Pancreas (tissue), 10 donors: ENCODE results near the gene CCDC150. TPM values are rescaled to one million over a fixed set of nuclear protein-coding genes. Genes with fewer than 3 reads are reported as not detected.

Experiments used
- ATAC-seq, 4 donors: fragments of 200-7000 bp; cut with Tn5 transposase; one replicate each; pipeline versions ENCODE4 v1.8.0 to v1.9.1; 2020; ENCODE audit warnings: mild to moderate bottlenecking in 4 of 4, moderate library complexity in 4 of 4
- DNase-seq, 6 donors: peaks; one replicate each; pipeline ENCODE4 v3.0.0-alpha.2; 2020
- FAIRE-seq: peaks from 2 replicates; lab custom pipeline; 2012; peaks lifted over from hg19 to GRCh38; lab: Jason Lieb, UNC
- H3K27ac ChIP-seq, 4 donors: fragments of 200-600 bp; sonication (generic); 1 replicate in 3 of 4; 2 replicates in 1 of 4; pipeline versions ENCODE4 v1.5.0 to v1.8.0; 2020
- H3K27me3 ChIP-seq, 4 donors: fragments of 200-600 bp; one replicate each; pipeline ENCODE4 v1.8.0; 2021
- H3K36me3 ChIP-seq, 3 donors: fragments of 200-600 bp; sonication (generic) in 1 of 3; one replicate each; pipeline versions ENCODE4 v1.5.0 to v1.8.0; 2020 to 2021
- H3K4me1 ChIP-seq, 3 donors: fragments of 200-600 bp; one replicate each; pipeline ENCODE4 v1.8.0; 2021
- H3K4me3 ChIP-seq, 4 donors: fragments of 200-600 bp; sonication (generic) in 2 of 4; one replicate each; pipeline versions ENCODE4 v1.5.0 to v1.8.0; 2020 to 2021
- H3K9me3 ChIP-seq, 4 donors: fragments of 200-600 bp; one replicate each; pipeline ENCODE4 v1.8.0; 2021
- WGBS, 2 donors: extraction: QIAGEN DNeasy Blood & Tissue Kit; methylation state at CpG; one replicate each; pipeline ENCODE4 v1.1.7; 2013; 5-methylcytosine and 5-hydroxymethylcytosine counted together
- intact Hi-C, 3 donors: fragments of 100-400 bp; cut with DNase I; formaldehyde crosslinking; loops; one replicate each; pipeline versions ENCODE4 v1.11.1 to v1.14.2; 2022
- polyA plus RNA-seq, 2 donors: library from polyadenylated mRNA; stranded (reverse); fragments of 200-250 nt; gene quantifications; one replicate each; pipeline ENCODE4 v1.2.3, GENCODE V29; 2013
- total RNA-seq, 6 donors: library from RNA; stranded (reverse); fragmentation: NEBNext Ultra II Directional in 4 of 6; extraction: Animal tissue kit (Norgen Biotek cat#: 25700) in 4 of 6; gene quantifications; one replicate each; pipeline versions ENCODE4 v1.2.1 to v1.2.4, GENCODE V29; 2021 to 2023
- TF ChIP-seq, protein P1 (sequence below), 4 donors: fragments of 200-600 bp; sonication (generic) in 3 of 4; IDR thresholded peaks; one replicate each; pipeline versions ENCODE4 v1.5.0 to v1.8.0; 2021; ENCODE audit warnings: antibody characterized with exemption in 4 of 4
- donor health status: healthy with polysubstance abuse.
- donor health status: DM: no; HTN: no; CAD: no; lungs with moderate emphysema.
- donor health status: DM: no; HTN: no; CAD: no.
- donor health status: control.
- donor health status: control.
- donor health status: Bipolar disorder and iron deficiency.
- donor health status: DM: yes; HTN: yes; CAD: no.
- donor health status: DM: no; HTN: no; CAD: no.
- donor health status: DM: no; HTN: no; CAD: no.
- donor health status: DM: yes; HTN: yes; CAD: no.

CCDC150 gene
- total and polyA plus RNA-seq, 8 donors = 0.26 to 1.4 (median 0.60) TPM; not detected in 1

- intact Hi-C loops = no loop called here
- ATAC-seq (no peak), FAIRE-seq (no peak), DNase-seq (no peak)
- Histone ChIP-seq H3K9me3 (no peaks in the 10 kb centered on the region), H3K4me3 (no peak overlapping the region), H3K27ac (no peak overlapping the region), H3K36me3 (no peaks in the 10 kb centered on the region), H3K27me3 (no peaks in the 10 kb centered on the region), H3K4me1 (no peaks in the 10 kb centered on the region)
- WGBS, 2 donors = 69 to 85% methylated on average over 1 of the region's 1 CpG
- TF ChIP-seq, protein P1, sequence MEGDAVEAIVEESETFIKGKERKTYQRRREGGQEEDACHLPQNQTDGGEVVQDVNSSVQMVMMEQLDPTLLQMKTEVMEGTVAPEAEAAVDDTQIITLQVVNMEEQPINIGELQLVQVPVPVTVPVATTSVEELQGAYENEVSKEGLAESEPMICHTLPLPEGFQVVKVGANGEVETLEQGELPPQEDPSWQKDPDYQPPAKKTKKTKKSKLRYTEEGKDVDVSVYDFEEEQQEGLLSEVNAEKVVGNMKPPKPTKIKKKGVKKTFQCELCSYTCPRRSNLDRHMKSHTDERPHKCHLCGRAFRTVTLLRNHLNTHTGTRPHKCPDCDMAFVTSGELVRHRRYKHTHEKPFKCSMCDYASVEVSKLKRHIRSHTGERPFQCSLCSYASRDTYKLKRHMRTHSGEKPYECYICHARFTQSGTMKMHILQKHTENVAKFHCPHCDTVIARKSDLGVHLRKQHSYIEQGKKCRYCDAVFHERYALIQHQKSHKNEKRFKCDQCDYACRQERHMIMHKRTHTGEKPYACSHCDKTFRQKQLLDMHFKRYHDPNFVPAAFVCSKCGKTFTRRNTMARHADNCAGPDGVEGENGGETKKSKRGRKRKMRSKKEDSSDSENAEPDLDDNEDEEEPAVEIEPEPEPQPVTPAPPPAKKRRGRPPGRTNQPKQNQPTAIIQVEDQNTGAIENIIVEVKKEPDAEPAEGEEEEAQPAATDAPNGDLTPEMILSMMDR (IDR thresholded peaks at IDR 0.05) = no peak
These were observed 107.9 kb downstream of the CCDC150 start for GRCh38 chr2:196747400-196747799.

DNA sequence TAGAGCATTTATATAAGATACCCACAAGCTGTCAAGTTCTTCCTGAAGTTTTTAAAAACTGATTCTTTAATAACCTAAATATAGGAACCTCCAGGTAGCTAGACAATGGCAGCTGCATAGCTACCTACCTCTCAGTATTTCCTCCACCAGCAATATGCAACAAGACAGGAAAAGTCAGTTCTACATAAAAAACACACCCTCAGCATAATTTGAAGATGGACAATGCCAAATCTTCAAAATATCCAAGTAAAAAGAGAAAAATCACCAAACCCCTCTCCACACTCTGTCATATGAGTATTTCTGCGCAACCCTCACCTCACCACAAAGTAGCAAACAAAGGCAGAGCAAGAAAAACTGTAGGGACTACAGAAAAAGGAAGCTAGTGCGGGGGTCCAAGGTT, 108.6 kb downstream of the CCDC150 start:
- no peaks in the 10 kb centered on the region for H3K4me1 ChIP-seq
- intact Hi-C loops = no loop called here
- no peak for DNase-seq
- no peak overlapping the region for H3K27ac ChIP-seq
- H3K9me3 ChIP-seq = no peaks in the 10 kb centered on the region
- TF ChIP-seq, protein P1 (IDR thresholded peaks at IDR 0.05) = no peak
- no peaks in the 10 kb centered on the region for H3K27me3 ChIP-seq
- ATAC-seq = no peak
- FAIRE-seq = no peak
- no peaks in the 10 kb centered on the region for H3K36me3 ChIP-seq
- no peak overlapping the region for H3K4me3 ChIP-seq
- WGBS, 2 donors = 95% methylated on average over 2 of the region's 2 CpGs

DNA sequence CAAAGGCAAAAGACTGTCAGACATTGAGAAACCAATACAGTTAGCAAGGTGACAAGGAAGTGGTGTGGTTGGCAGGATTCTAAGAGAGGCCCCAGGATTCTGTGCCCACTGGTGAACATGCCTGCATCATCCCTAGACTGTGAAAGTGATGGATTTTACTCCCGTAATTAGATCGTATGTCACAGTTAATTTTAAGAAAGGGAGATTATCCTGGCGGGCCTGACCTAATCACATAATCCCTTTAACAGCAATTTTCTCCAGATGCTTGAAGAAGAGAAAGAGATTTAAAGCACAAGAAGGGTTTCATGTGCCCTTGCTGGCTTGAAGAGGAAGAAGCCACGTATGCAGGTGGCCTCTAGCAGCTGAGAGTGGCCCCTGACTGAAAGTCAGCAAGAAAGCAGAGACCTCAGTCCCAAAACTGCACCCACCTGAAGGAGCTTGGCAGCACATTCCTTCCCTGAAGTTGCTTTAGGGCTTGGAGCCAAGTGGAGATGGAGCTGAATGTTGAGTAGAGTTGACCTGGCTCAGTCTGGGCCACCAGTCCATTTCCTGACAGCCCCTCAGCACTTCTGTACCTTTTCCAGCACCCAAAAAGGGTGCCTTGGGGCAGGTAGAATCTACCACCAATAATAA, 110.9 kb downstream of the CCDC150 start:
- H3K27ac ChIP-seq = no peak overlapping the region
- H3K4me1 ChIP-seq = no peaks in the 10 kb centered on the region
- ATAC-seq (no peak), FAIRE-seq (no peak), DNase-seq (no peak)
- 86 to 90% methylated on average over 4 of the region's 4 CpGs for WGBS, 2 donors
- intact Hi-C loops = no loop called here
- H3K4me3 ChIP-seq = no peak overlapping the region
- TF ChIP-seq, protein P1 (IDR thresholded peaks at IDR 0.05) = no peak
- no peaks in the 10 kb centered on the region for H3K9me3 ChIP-seq
- no peaks in the 10 kb centered on the region for H3K27me3 ChIP-seq
- no peaks in the 10 kb centered on the region for H3K36me3 ChIP-seq

DNA sequence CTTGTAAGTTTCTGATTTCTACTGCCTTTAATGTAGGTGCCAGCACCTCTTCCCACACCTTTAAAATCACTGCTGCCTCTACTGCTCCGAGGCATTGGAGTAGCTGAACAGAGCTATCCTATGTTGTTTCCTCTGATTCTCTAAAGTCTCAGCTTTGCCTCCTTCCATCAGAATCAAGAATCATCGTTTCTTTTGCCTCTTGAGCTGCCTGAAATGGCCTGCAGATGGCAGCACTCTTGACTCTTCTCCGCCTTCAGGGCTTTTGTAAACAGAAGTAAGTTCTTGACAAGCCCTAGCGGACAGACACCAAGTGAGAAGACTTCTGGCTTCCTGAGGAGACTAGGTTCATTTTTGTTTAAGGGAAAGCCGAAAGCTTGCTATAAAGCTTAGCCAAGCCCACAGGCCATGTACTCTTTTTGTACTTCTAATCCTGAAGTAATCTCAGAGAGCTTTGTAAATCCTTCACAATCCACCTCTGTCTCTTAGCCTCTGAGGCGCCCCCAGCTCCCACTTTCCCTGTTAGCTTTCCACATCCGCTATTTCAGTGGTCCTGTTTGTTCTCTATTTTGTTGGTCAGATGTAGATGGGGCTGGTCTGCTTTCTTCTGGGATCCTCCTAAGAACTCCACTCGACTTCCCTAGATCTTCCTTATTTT, 111.6 kb downstream of the CCDC150 start:
- TF ChIP-seq, protein P1 (IDR thresholded peaks at IDR 0.05) = peak; percentile 59 to 77 (median 66)
- Histone ChIP-seq H3K9me3 (no peaks in the 10 kb centered on the region), H3K27me3 (no peaks in the 10 kb centered on the region), H3K36me3 (no peaks in the 10 kb centered on the region), H3K4me3 (no peak overlapping the region), H3K4me1 (no peaks in the 10 kb centered on the region), H3K27ac (no peak overlapping the region)
- DNase-seq (peak in 5 of 6 donors; percentile 26 to 72 (median 47)), ATAC-seq (peak; percentile 85 to 96 (median 93)), FAIRE-seq (no peak)
- intact Hi-C loops = no loop called here
- WGBS, 2 donors = 40 to 43% methylated on average over 8 of the region's 8 CpGs
